GM21390 (cell line): ENCODE data around the gene MS4A12.
"Not testable (repeated sequence)": the region's sequence is repeated elsewhere in the genome, so short reads cannot be mapped to it uniquely, and the experiment has no call there.

Source experiments
- ATAC-seq: cut with Tn5 transposase; IDR thresholded peaks from one replicate; pipeline ENCODE4 v1.9.1; 2021; ENCODE audit not compliant: unreplicated experiment

The MS4A12 gene, protein sequence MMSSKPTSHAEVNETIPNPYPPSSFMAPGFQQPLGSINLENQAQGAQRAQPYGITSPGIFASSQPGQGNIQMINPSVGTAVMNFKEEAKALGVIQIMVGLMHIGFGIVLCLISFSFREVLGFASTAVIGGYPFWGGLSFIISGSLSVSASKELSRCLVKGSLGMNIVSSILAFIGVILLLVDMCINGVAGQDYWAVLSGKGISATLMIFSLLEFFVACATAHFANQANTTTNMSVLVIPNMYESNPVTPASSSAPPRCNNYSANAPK

GRCh38 chr11:60492488-60493009 lies at the start of gene MS4A12:
TSS of gene MS4A12 (plus strand) at chr11:60492778. CDS start at chr11:60497319, 4,541 bp downstream.
- no peak for ATAC-seq

- ATAC-seq: no peak
Measured at GRCh38 chr11:60447070-60447469, 45.5 kb upstream of the MS4A12 start.

- no peak for ATAC-seq
Measured at GRCh38 chr11:60447846-60448245, 44.7 kb upstream of the MS4A12 start.

DNA sequence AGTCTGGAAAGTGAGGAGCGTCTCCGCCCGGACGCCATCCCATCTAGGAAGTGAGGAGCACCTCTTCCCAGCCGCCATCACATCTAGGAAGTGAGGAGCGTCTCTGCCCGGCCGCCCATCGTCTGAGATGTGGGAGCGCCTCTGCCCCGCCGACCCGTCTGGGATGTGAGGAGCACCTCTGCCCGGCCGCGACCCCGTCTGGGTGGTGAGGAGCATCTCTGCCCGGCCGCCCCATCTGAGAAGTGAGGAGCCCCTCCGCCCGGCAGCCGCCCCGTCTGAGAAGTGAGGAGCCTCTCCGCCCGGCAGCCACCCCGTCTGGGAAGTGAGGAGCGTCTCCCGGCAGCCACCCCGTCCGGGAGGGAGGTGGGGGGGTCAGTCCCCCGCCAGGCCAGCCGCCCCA lies 41.4 kb upstream of the MS4A12 start:
- ATAC-seq: not testable (repeated sequence)

- ATAC-seq: no peak
Measured at GRCh38 chr11:60454212-60454611, 38.4 kb upstream of the MS4A12 start.

DNA sequence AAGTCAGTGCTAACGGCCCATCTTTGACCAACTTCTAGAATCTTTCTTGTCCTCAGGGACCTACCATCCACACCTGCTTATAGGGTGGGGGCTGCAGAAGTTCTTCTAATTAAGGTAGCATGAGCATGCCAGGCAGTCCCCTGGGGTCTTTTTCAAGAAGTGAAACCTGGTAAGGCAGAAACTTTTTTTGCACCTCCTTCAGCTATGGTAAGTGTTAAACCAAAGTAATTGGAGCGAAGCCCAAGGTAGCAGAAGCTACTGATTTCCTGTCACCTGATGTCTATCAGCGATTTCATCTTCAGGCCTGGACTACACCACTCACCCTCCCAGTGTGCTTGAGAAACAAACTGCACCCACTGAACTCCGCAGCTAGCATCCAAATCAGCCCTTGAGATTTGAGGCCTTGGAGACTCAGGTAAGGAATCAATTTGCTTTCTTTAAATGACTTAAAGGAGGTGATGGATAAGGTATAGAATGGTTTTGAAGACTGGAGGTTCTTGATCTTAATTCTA lies 37.0 kb upstream of the MS4A12 start, which contains the start of gene MS4A1:
MS4A1 (plus strand) TSS at position 317 of the 512 bp plus-strand sequence. CDS start 6,528 bp downstream, outside the sequence.
- ATAC-seq: peak; percentile 76

GRCh38 chr11:60457576-60457975 lies 35.0 kb upstream of the MS4A12 start:
- peak; percentile 39 for ATAC-seq

DNA sequence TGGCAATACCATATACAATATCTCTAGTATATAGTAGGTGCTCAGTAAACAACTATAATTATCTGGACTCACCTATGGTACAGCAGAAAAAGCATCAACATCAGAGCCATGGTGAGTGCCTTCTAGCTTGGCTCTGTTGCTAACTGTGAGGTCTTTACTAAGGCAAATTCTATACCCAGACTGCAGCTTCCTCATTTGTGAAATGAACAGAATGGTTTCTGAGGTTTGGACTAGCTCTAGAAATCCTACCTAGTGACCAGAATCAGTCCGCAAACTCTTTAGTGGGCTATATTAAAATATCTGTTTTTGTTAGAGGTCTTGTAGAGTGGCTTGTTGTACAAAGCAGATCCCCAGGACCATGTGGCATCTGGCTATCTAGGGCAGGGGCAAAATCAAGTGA lies 33.2 kb upstream of the MS4A12 start:
- ATAC-seq: no peak

- no peak for ATAC-seq
Measured at GRCh38 chr11:60468829-60469228, 23.7 kb upstream of the MS4A12 start.

DNA sequence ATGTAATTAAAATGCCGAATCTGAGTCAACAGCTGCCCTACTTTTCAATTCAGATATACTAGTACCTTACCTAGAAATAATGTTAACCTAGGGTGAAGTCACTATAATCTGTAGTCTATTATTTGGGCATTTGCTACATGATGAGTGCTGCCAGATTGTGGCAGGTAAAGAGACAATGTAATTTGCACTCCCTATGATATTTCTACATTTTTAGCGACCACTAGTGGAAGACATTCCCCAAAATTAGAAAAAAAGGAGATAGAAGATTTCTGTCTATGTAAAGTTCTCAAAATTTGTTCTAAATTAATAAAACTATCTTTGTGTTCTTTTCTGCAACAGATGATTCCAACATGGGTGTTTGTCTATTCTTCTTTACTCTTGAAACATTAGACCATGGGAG lies 22.9 kb upstream of the MS4A12 start:
- ATAC-seq: no peak

DNA sequence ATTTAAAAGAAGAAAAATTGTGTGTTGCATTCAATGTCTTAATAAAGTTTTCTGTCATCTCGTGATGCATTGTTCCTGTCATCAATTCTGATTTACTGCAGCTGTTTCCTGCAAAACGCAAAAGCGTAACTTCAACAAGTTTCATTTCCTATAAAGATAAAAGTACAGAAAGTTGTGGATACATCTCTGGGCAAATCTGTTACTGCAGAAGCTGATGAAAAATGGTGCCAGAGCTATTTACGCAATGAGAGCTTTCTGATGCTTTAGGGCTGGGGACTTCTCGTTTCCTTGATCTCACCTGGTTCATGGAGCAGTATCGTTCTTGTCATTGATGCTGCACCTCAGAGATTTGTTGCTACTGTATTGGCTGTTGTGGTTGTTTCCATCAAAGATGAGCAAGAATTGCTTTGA lies 15.5 kb upstream of the MS4A12 start:
- ATAC-seq: peak; percentile 46

GRCh38 chr11:60482361-60482760 lies 10.2 kb upstream of the MS4A12 start:
- ATAC-seq: no peak

DNA sequence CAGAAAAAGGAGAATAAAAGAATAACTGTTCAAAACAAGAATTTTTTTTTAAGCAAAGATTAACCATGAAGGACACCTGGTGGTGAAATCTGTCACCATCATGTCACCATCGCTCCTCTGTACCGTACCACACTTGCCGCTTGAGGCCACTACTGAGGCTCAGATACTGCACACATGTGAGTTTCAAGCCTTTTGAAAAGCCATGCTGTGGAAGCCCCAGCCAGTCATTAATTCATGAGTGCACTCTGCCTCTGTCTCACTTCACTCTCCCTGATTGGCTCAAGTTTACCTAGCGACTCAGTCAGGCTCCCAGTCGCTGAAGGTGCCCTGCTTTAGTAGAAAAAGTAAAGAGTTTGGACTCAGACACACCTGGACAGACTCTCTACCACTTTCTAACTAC lies 6.6 kb upstream of the MS4A12 start:
- peak; percentile 90 for ATAC-seq

DNA sequence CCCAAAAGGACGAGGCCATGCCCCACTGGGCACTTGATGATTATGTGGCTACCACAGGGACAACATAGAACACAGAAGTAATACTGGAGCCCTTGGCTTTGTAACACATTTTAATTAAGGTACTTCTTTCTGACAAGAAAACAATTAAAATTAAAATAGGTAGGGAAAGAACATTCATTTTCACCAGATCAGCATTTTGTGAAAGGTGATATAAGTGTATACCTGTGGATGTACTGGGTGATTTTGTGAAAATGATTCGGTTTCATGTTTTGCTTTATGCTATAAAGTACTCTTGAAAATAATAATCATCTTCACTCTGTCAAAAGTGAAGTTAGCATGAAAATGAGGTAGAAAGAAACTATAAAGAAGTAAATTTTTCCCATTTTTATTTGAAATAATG lies 876 bp downstream of the MS4A12 start:
- ATAC-seq: no peak

- peak; percentile 34 for ATAC-seq
Measured at GRCh38 chr11:60498399-60498798, 5.8 kb downstream of the MS4A12 start.

GRCh38 chr11:60498853-60499252 lies 6.3 kb downstream of the MS4A12 start:
- ATAC-seq: peak; percentile 82

DNA sequence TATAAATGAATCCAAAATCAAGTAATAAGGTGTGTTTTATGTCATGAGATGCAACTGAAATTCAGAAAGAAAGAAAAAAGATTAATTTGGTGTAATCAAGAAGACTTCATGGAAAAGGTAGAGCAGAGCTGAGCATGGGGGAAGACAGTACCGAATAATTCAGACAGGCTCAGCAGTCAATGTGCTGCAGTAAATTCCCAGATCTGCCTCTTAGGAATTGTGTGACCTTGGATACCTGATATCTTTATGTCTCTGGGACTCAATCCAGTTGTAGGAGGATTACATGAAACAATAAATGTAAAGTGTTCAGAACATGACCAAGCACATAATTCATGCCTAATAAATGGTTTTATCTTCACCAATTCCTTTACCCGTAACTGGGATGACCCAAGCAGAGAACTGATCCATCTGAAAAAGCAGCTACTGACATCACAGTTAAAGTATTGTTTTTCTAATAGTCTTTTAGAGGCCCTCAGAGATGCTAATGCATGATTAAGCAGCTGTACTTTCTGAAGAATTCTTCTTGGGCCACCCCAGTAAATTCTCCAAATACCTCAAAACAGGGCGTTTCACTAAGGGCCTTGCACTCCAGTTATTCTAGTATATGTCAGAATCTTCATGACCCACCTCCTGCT lies 7.8 kb downstream of the MS4A12 start:
- no peak for ATAC-seq

GRCh38 chr11:60502221-60502775 lies 9.7 kb downstream of the MS4A12 start:
- ATAC-seq: no peak

GRCh38 chr11:60504219-60504905 lies 11.8 kb downstream of the MS4A12 start:
- ATAC-seq: peak; percentile 47

DNA sequence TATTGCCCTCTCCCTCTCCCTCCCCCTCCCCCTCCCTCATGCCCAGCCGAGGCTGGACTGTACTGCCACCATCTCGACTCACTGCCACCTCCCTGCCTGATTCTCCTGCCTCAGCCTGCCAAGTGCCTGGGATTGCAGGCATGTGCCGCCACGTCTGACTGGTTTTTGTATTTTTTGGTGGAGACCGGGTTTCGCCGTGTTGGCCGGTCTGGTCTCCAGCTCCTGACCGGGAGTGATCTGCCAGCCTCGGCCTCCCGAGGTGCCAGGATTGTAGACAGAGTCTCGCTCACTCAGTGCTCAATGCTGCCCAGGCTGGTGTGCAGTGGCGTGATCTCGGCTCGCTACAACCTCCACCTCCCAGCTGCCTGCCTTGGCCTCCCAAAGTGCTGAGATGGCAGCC lies 17.0 kb downstream of the MS4A12 start:
- ATAC-seq: not testable (repeated sequence)

- ATAC-seq: not testable (repeated sequence)
Measured at GRCh38 chr11:60510209-60510608, 17.6 kb downstream of the MS4A12 start.
